ENCODE measurements around the gene KRTAP6-2. TPM values are rescaled to one million over a fixed set of nuclear protein-coding genes. Genes with fewer than 3 reads are reported as not detected.

Gene KRTAP6-2
- not detected for total RNA-seq

- H3K27me3 ChIP-seq, result no peaks in the 10 kb centered on the region
- 82 to 93% methylated on average over 6 of the region's 6 CpGs for WGBS, 2 donors
- no peak within 1 kb of the TSS for H3K27ac ChIP-seq
- no peak for TF ChIP-seq POLR2A (IDR thresholded peaks at IDR 0.05)
- TF ChIP-seq CTCF (IDR thresholded peaks at IDR 0.05), result no peak
- no peaks in the 10 kb centered on the region for H3K4me1 ChIP-seq
- intact Hi-C loops (cut with DNase I), result no loop called here
- no peaks in the 10 kb centered on the region for H3K9me3 ChIP-seq
- no peak within 1 kb of the TSS for H3K4me3 ChIP-seq
- H3K36me3 ChIP-seq (replicated peaks in 1 of 2; ENCODE audit: insufficient read depth in 1 of 2, low read depth in 2 of 2), result no peaks in the 10 kb centered on the region
- DNase-seq (no peak), ATAC-seq (no peak)
Measured at GRCh38 chr21:30598802-30599201, at the start of gene KRTAP6-2. Gene KRTAP6-2, minus strand, starts transcription at chr21:30598902. Its CDS starts 28 bp downstream, at chr21:30598874.

- no peaks in the 10 kb centered on the region for H3K36me3 ChIP-seq (replicated peaks in 1 of 2; ENCODE audit: insufficient read depth in 1 of 2, low read depth in 2 of 2)
- no peak for DNase-seq
- 50 to 64% methylated on average over 1 of the region's 1 CpG for WGBS, 2 donors
- no peaks in the 10 kb centered on the region for H3K9me3 ChIP-seq
- no peak for TF ChIP-seq POLR2A (IDR thresholded peaks at IDR 0.05)
- no peak for TF ChIP-seq CTCF (IDR thresholded peaks at IDR 0.05)
- intact Hi-C loops (cut with DNase I), result no loop called here
- H3K27me3 ChIP-seq, result no peaks in the 10 kb centered on the region
- no peak overlapping the region for H3K27ac ChIP-seq
- no peak for ATAC-seq
- H3K4me3 ChIP-seq, result no peak overlapping the region
- no peaks in the 10 kb centered on the region for H3K4me1 ChIP-seq
Measured at GRCh38 chr21:30646904-30647414, 48.3 kb upstream of the KRTAP6-2 start.

- Histone ChIP-seq H3K4me3 (no peak within 1 kb of the TSS), H3K27me3 (no peaks in the 10 kb centered on the region), H3K4me1 (no peaks in the 10 kb centered on the region), H3K27ac (no peak within 1 kb of the TSS), H3K36me3 (replicated peaks in 1 of 2; ENCODE audit: insufficient read depth in 1 of 2, low read depth in 2 of 2) (no peaks in the 10 kb centered on the region), H3K9me3 (no peaks in the 10 kb centered on the region)
- WGBS, 2 donors, result 76 to 82% methylated on average over 2 of the region's 2 CpGs
- ATAC-seq (no peak), DNase-seq (no peak)
- no peak for TF ChIP-seq CTCF (IDR thresholded peaks at IDR 0.05)
- no peak for TF ChIP-seq POLR2A (IDR thresholded peaks at IDR 0.05)
- intact Hi-C loops (cut with DNase I), result no loop called here
Measured at GRCh38 chr21:30642564-30642963, 43.9 kb upstream of the KRTAP6-2 start, which contains the start of gene KRTAP20-3. Gene KRTAP20-3, plus strand, starts transcription at chr21:30642864.

- intact Hi-C loops (cut with DNase I), result no loop called here
- H3K27me3 ChIP-seq, result no peaks in the 10 kb centered on the region
- H3K4me1 ChIP-seq, result no peaks in the 10 kb centered on the region
- DNase-seq (no peak), ATAC-seq (no peak)
- H3K9me3 ChIP-seq, result no peaks in the 10 kb centered on the region
- TF ChIP-seq CTCF (IDR thresholded peaks at IDR 0.05) (no peak), POLR2A (IDR thresholded peaks at IDR 0.05) (no peak)
- no peaks in the 10 kb centered on the region for H3K36me3 ChIP-seq (replicated peaks in 1 of 2; ENCODE audit: insufficient read depth in 1 of 2, low read depth in 2 of 2)
- H3K4me3 ChIP-seq, result no peak overlapping the region
- H3K27ac ChIP-seq, result no peak overlapping the region
- 78 to 82% methylated on average over 3 of the region's 3 CpGs for WGBS, 2 donors
Measured at GRCh38 chr21:30638686-30639085, 40.0 kb upstream of the KRTAP6-2 start.

DNA sequence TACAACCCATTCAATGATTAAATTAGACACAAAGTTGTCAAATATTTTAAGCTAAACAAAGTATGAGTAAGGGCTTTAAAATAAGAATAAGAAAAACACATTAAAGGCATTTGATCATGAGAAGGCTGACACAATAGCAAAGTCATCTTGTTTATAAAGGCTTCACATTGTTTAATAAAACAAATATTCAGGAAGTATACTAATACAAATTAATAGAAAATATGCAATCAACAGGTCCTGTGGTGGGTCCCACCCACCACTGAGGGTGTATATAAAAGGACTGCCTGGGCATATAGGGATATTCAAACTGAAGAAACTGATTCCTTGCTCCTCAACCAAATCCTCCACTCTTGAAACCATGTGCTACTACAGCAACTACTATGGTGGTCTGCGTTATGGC is 36.2 kb upstream of the KRTAP6-2 start, which contains the start of gene KRTAP20-2:
TSS of gene KRTAP20-2 (plus strand) at position 301 of the 400 bp plus-strand sequence. CDS start at position 359, 58 bp downstream.
- DNase-seq (no peak), ATAC-seq (no peak)
- no peak within 1 kb of the TSS for H3K27ac ChIP-seq
- H3K4me1 ChIP-seq, result no peaks in the 10 kb centered on the region
- H3K27me3 ChIP-seq, result no peaks in the 10 kb centered on the region
- H3K36me3 ChIP-seq (replicated peaks in 1 of 2; ENCODE audit: insufficient read depth in 1 of 2, low read depth in 2 of 2), result no peaks in the 10 kb centered on the region
- H3K9me3 ChIP-seq, result no peaks in the 10 kb centered on the region
- no peak within 1 kb of the TSS for H3K4me3 ChIP-seq
- intact Hi-C loops (cut with DNase I), result no loop called here
- no peak for TF ChIP-seq CTCF (IDR thresholded peaks at IDR 0.05)
- no peak for TF ChIP-seq POLR2A (IDR thresholded peaks at IDR 0.05)
- 82 to 85% methylated on average over 1 of the region's 1 CpG for WGBS, 2 donors
